ENCODE data around the gene COL5A1. TPM values are rescaled to one million over a fixed set of nuclear protein-coding genes. Genes with fewer than 3 reads are reported as not detected.
"Not testable (repeated sequence)": the region's sequence is repeated elsewhere in the genome, so short reads cannot be mapped to it uniquely, and the experiment has no call there.

COL5A1 gene
- total RNA-seq, 1 experiment from 2014 or later: 2.1 TPM

DNA sequence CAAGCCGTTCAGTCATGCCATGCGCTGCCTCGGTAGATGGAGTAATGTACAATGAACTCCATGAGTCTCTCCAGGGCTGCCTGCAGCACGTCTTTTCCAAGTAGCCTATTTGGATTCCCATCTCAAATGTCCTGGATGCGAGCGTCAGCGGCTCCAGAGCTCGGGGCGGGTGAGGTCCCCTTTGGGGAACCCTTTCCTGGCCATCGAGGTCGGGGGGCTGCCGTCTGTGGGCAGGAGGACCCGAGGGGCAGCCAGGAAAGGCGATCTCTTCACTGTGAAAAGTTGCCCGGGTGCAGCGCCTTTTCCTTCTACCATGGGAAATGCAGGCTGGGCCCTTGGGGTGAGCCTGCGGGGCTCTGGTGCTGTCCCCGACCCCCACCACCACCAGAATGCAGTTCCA is 202.1 kb downstream of the COL5A1 start:
- DNase-seq (ENCODE audit: extremely low read depth, low read depth): no peak

GRCh38 chr9:134844821-134845220 is 203.2 kb downstream of the COL5A1 start:
- DNase-seq (ENCODE audit: extremely low read depth, low read depth): no peak

DNA sequence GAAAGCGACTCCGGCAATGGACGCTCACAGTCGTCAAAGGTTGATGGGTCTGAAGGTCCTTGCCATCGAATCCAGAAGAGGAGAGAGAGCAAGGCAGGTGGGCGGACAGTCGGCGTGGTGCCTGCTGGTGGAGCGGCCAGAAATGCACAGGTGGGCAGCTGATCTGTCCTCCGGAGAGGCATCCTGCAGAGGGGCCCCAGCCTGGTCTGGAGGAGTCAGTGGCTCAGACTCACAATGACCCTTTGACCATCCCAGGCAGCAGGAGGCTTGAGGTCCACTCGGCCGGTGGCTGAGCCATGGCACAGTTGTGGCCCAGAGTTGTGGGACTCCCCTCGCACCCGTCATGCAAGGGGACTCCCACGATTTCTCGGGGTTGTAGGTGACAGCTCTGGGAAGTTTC is 204.6 kb downstream of the COL5A1 start:
- no peak for DNase-seq (ENCODE audit: extremely low read depth, low read depth)

GRCh38 chr9:134846699-134847098 is 205.1 kb downstream of the COL5A1 start:
- no peak for DNase-seq (ENCODE audit: extremely low read depth, low read depth)

DNA sequence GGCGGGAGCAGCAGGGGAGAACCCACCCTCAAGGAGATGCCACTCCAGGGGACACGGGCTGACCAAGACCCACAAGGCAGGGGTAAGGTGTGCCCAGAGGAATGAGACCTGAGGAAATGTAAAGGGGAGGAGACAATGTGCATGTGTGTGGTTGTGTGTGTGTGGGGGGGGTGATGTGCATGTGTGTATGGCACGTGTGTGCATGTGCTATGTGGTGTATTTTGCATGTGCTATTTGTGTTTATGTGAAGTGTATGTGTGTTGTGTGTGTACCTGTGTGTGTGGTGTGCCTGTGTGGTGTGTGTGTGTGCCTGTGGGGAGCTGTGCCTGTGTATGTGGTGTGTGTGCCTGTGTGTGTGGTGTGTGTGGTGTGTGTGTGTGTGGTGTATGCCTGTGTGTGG is 205.5 kb downstream of the COL5A1 start:
- no peak for DNase-seq (ENCODE audit: extremely low read depth, low read depth)

- no peak for DNase-seq (ENCODE audit: extremely low read depth, low read depth)
These were observed 206.3 kb downstream of the COL5A1 start for GRCh38 chr9:134847752-134848432.

- DNase-seq (ENCODE audit: extremely low read depth, low read depth): no peak
These were observed 206.9 kb downstream of the COL5A1 start for GRCh38 chr9:134848504-134848903.

DNA sequence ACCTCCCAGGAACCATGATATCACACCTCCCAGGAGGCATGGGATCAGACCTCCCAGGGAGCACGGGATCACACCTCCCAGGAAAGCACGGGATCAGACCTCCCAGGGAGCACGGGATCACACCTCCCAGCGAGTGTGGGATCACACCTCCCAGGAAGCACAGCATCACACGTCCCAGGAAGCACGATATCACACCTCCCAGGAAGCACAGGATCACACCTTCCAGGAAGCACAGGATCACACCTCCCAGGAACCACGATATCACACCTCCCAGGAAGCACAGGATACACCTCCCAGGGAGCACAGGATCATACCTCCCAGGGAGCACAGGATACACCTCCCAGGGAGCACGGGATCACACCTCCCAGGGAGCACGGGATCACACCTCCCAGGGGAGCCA is 209.0 kb downstream of the COL5A1 start:
- no peak for DNase-seq (ENCODE audit: extremely low read depth, low read depth)

GRCh38 chr9:134851020-134851419 is 209.4 kb downstream of the COL5A1 start:
- DNase-seq (ENCODE audit: extremely low read depth, low read depth): no peak

DNA sequence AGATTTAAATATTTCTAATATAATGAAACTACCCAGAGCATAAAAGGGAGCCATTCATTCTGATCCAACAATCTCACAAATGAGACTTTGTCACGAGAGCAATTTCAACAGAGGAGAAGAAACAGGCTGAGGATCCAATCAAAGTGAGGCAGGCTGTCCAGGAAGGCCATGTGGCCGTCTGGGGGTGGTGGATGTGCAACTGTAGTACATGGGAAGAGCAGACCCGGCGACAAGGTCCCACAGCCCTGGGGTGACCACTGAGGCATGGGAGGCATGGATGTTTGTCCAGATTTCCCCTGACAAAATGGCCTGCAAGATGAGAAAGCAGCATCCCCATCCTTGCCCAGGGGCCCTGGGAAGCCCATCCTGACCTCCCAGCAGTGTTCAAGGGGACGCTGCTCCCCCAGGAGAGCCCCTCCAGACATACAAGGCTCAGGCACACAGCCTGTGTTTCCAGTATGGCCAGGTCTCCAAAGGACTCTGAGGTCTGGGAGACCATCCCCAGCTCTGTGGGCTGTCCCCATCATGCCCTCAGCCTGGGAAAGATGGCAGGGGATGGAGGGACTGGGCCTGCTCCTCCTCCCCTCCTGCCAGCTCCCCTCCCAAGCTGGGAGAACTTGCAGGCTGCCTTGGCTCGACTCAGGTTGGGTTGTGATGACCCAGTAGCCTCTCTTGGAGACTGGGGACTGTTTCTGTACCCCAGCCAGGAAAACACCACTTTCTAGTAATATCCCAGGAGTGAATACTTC is 211.5 kb downstream of the COL5A1 start:
- no peak for DNase-seq (ENCODE audit: extremely low read depth, low read depth)

GRCh38 chr9:134853893-134854292 is 212.3 kb downstream of the COL5A1 start:
- no peak for DNase-seq (ENCODE audit: extremely low read depth, low read depth)

DNA sequence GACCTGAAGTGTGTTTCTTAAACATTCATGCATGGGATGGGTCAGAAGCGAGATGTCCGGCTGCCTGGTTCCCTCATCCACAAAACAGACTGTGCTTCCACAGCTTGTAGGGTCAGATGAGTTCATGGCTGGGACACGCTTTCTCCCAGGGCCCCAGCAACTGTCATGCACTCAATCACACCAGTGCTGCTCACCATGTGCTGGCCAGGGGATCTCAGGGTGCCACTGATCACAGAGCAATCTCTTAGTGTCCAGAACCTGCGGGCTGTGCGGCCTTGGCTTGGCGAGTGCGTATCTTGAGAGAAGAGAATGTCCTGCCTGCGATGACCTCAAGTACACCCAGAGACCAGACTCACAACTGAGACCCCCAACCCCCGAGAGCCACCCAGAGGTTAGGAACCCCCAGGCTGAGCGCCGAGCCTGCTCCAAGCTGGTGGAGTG is 213.0 kb downstream of the COL5A1 start:
- DNase-seq (ENCODE audit: extremely low read depth, low read depth): no peak

GRCh38 chr9:134855231-134855899 is 213.8 kb downstream of the COL5A1 start:
- no peak for DNase-seq (ENCODE audit: extremely low read depth, low read depth)

DNA sequence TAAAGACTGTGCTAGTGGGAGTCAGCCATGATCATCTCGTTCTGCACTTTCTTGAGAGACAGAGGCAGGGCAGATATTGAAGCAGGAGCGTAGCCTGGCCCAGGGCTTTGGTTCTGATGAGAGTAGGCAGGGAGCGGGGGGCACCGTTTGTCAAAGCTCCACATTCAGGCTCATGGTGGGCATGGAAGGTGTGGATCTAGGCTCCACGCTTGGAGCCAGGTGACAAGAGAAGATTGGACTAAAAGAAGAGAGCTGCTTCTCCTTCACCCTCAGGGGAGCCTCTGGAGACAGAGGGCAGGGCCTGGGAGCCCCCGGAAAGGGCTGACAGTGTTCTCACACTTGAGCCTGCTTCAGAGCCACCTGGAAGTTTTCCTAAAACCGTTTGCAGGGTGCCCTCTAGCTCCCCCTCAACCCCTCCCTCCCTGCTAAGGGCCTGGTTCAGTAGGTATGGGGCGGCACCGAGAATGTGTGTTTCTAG is 214.3 kb downstream of the COL5A1 start:
- DNase-seq (ENCODE audit: extremely low read depth, low read depth): no peak

DNA sequence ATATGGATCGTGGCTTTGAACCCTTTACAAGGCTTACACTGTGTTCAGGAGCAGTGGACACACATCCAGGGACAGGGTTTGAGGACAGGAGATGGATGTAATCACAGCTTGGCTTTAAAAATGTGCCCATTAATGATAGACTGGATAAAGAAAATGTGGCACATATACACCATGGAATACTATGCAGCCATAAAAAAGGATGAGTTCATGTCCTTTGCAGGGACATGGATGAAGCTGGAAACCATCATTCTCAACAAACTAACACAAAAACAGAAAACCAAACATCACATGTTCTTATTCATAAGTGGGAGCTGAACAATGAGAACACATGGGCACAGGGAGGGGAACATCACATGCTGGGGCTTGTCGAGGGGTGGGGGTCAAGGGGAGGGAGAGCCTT is 215.8 kb downstream of the COL5A1 start:
- DNase-seq (ENCODE audit: extremely low read depth, low read depth): not testable (repeated sequence)

DNA sequence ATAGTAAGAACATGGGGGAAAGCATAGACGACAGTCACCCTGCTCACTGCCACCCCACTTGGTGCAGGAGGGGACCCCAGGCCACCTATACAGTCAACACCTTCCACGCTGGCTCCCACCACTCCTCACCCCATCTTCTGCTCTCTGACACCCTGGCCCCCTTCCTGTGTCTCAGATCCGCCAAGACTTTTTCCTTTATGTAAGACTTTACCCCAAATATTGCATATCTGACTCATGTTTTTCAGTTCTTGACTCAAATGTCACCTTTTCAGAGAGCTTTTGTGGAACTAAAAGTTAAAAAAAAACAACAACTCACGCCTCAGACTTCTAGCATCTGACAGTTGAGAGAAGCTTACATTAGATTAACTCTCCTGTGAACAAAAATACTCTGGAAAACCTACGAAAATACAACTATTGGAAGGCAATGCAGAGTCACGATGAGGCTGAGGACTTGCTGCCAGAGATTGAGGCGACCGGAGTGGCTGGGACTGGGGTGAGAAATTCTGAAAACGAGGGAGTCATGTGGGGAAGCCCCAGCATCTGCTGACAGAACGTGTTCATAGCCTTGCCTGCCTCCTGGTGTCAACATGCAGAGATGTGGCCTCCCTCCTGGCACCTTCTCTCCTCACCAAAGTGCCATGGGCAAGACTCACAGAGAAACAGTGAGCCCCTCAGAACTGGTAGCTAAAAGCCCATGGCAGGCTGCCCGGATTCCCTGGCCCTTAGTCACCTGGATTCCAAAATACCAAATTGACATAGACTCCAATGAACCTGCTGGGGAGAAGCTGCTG is 216.6 kb downstream of the COL5A1 start:
- DNase-seq (ENCODE audit: extremely low read depth, low read depth): no peak

GRCh38 chr9:134860510-134860909 is 218.9 kb downstream of the COL5A1 start:
- no peak for DNase-seq (ENCODE audit: extremely low read depth, low read depth)

DNA sequence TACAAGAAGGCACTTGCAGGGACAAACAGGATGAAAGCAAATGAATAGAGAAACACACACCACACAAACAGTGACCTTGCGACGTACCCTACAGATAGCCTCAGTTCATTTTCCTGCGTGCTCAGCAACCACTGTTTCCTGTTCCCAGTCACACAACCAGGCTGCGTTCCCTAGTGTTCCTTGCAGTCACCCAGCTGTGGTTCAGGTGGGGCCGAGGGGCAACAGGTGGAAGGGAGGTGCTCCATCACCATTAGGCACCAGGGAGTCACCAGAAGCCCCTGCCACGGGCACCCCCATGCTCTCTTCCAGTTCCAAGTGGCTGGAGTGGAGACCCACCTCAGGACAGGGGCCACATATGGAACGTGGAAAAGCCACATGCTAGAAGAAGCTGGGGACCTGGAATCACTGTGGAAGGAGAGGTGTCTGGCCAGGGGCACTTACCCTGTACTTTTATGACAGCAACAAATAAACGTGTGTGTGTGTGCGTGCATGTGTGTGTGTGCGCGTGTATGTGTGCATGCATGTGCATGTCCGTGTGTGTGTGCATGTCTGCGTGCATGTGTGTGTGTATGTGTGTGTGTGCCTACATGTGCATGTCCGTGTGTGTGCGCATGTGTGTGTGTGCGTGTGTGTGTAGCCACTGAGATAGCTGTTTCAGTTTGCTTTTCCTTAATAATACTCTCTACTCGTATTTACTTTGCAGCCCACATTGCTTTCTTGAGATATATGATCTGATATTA is 220.2 kb downstream of the COL5A1 start:
- DNase-seq (ENCODE audit: extremely low read depth, low read depth): no peak

DNA sequence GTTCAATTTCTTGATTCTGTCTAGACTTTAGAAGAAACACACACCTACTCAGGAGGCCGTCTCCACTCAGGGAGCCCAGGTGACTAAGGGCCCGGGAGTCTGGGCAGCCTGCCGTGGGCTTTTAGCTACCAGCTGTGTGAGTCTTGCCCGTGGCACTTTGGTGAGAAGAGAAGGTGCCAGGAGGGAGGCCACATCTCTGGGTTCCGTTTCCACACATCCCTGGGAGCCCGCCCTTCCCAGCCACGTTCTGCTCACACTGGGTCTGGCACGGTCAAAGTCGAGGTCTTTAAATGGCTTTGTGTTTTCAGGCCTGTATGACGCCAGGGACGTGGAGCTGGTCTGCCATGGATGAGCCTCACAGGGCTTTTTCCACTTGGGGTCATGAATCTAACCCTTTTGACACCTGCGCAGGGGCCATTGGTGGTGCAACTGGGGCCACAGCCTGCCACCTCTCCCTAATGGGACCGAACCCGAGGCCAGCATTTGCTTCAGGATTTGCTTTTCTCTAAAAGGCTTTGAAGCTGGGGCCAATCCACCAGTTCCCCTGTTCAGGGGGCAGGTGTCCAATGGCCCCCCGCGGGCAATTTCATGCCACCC is 221.8 kb downstream of the COL5A1 start:
- DNase-seq (ENCODE audit: extremely low read depth, low read depth): no peak
